NK-92 (cell line): ENCODE measurements around the gene SH3YL1.

Experiments used
- DNase-seq: peaks from one replicate; lab custom pipeline; 2025; ENCODE audit not compliant: unreplicated experiment; lab: John Stamatoyannopoulos, UW

SH3YL1 gene

GRCh38 chr2:223971-224760 is 39.7 kb downstream of the SH3YL1 start:
- no peak for DNase-seq

- no peak for DNase-seq
Measured at GRCh38 chr2:223451-223850, 40.4 kb downstream of the SH3YL1 start.

GRCh38 chr2:216068-216467 is 47.8 kb downstream of the SH3YL1 start:
- no peak for DNase-seq

GRCh38 chr2:213932-214693 is 49.7 kb downstream of the SH3YL1 start:
- no peak for DNase-seq

- no peak for DNase-seq
Measured at GRCh38 chr2:211486-212184, 52.2 kb downstream of the SH3YL1 start.

GRCh38 chr2:210660-211059 is 53.2 kb downstream of the SH3YL1 start:
- no peak for DNase-seq

GRCh38 chr2:209470-209869 is 54.4 kb downstream of the SH3YL1 start:
- DNase-seq = no peak

- DNase-seq = no peak
Measured at GRCh38 chr2:208335-208734, 55.5 kb downstream of the SH3YL1 start.

- DNase-seq = no peak
Measured at GRCh38 chr2:203984-204383, 59.8 kb downstream of the SH3YL1 start.

GRCh38 chr2:203401-203800 is 60.4 kb downstream of the SH3YL1 start:
- no peak for DNase-seq

GRCh38 chr2:202945-203344 is 60.9 kb downstream of the SH3YL1 start:
- no peak for DNase-seq

- DNase-seq = no peak
Measured at GRCh38 chr2:201648-202433, 62.0 kb downstream of the SH3YL1 start.

GRCh38 chr2:199041-199966 is 64.5 kb downstream of the SH3YL1 start:
- DNase-seq = no peak

- no peak for DNase-seq
Measured at GRCh38 chr2:196406-196805, 67.4 kb downstream of the SH3YL1 start.

- DNase-seq = no peak
Measured at GRCh38 chr2:195932-196331, 67.9 kb downstream of the SH3YL1 start.

GRCh38 chr2:193141-193671 is 70.6 kb downstream of the SH3YL1 start:
- no peak for DNase-seq

- DNase-seq = no peak
Measured at GRCh38 chr2:191311-192190, 72.3 kb downstream of the SH3YL1 start.

- no peak for DNase-seq
Measured at GRCh38 chr2:187825-188224, 76.0 kb downstream of the SH3YL1 start.

- no peak for DNase-seq
Measured at GRCh38 chr2:185221-185620, 78.6 kb downstream of the SH3YL1 start.
